ENCODE measurements around the gene SRSF9.

SRSF9 gene

DNA sequence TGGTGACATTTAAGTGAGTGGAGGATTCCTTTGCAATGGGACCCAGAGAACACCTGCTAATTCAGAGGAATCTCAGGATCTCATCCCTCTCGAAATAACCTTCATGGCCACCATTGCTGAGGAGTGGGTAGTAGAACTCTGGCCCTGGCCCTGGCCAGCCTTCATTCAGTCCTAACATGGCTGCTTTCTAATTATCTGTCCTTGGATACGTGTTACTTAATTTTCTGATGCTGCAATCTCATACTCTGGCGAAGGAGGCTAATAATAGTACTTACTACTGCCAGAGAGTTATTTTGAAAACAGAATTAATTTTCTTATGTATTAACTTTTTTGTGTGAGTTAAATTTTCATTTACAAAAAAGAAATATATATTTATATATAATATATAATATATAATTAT lies 43.8 kb downstream of the SRSF9 start:
- no peaks in the 10 kb centered on the region for H3K9me2 ChIP-seq (replicated peaks; ENCODE audit: control insufficient read depth, low read length)
- H4K20me1 ChIP-seq (ENCODE audit: control insufficient read depth, insufficient read depth, low read depth, low read length): no peaks in the 10 kb centered on the region
- no peaks in the 10 kb centered on the region for H3F3A ChIP-seq (ENCODE audit: control insufficient read depth, insufficient read depth)
- no peaks in the 10 kb centered on the region for H3K36me3 ChIP-seq (ENCODE audit: control insufficient read depth, low read length)
- 0 out of 2 replicates have a peak, but pooled peaks cover 6% of the 10 kb centered on the region for H3K27me3 ChIP-seq (ENCODE audit: control insufficient read depth, low read length)
- H3K4me2 ChIP-seq (ENCODE audit: low read length): no peak overlapping the region
- H3K4me3 ChIP-seq (ENCODE audit: low read length): no peak overlapping the region
- H3K4me1 ChIP-seq (ENCODE audit: control insufficient read depth, low read length): no peaks in the 10 kb centered on the region
- H3K27ac ChIP-seq (ENCODE audit: low read depth, low read length): no peak overlapping the region
- no peak for TF ChIP-seq EZH2phosphoT487 (IDR thresholded peaks at IDR 0.05; ENCODE audit: borderline replicate concordance, low read length)
- TF ChIP-seq, protein P1, sequence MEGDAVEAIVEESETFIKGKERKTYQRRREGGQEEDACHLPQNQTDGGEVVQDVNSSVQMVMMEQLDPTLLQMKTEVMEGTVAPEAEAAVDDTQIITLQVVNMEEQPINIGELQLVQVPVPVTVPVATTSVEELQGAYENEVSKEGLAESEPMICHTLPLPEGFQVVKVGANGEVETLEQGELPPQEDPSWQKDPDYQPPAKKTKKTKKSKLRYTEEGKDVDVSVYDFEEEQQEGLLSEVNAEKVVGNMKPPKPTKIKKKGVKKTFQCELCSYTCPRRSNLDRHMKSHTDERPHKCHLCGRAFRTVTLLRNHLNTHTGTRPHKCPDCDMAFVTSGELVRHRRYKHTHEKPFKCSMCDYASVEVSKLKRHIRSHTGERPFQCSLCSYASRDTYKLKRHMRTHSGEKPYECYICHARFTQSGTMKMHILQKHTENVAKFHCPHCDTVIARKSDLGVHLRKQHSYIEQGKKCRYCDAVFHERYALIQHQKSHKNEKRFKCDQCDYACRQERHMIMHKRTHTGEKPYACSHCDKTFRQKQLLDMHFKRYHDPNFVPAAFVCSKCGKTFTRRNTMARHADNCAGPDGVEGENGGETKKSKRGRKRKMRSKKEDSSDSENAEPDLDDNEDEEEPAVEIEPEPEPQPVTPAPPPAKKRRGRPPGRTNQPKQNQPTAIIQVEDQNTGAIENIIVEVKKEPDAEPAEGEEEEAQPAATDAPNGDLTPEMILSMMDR (IDR thresholded peaks at IDR 0.05; ENCODE audit: low read depth, low read length, poor library complexity, severe bottlenecking): no peak
- no peaks in the 10 kb centered on the region for H3K9me3 ChIP-seq (ENCODE audit: control insufficient read depth, insufficient read depth, low read length)
- H3K79me2 ChIP-seq (ENCODE audit: control insufficient read depth, low read length): no peaks in the 10 kb centered on the region

DNA sequence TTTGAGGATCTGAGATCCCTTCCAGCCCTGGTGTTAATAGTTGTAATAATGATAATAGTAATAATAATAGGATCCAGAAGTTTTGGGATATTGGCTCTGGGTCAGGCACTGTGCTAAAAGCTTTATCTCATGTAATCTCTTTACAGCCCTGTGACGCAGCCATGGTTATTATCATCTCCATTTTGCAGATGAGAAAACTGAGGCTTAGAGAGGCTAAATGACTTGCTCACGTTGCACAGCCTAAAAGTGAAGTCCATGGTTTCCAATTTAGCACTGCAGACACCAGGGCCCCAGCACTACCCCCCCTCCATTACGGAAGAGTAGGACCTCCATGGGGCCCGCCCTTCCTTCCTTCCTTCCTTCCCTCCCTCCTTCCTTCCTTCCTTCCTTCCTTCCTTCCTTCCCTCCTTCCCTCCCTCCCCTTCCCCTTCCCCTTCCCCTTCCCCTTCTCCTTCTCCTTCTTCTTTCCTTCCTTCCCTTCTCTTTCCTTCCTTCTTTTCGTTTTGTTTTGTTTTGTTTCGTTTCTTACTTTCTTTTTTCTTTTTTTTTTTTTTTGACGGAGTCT lies 46.6 kb downstream of the SRSF9 start:
- Histone ChIP-seq H3K9me3 (ENCODE audit: control insufficient read depth, insufficient read depth, low read length) (no peaks in the 10 kb centered on the region), H3K27ac (ENCODE audit: low read depth, low read length) (no peak overlapping the region), H3K9me2 (replicated peaks; ENCODE audit: control insufficient read depth, low read length) (no peaks in the 10 kb centered on the region), H3K79me2 (ENCODE audit: control insufficient read depth, low read length) (no peaks in the 10 kb centered on the region), H3K36me3 (ENCODE audit: control insufficient read depth, low read length) (no peaks in the 10 kb centered on the region), H3K4me3 (ENCODE audit: low read length) (no peak overlapping the region), H3K27me3 (ENCODE audit: control insufficient read depth, low read length) (0 out of 2 replicates have a peak, but pooled peaks cover 3% of the 10 kb centered on the region), H3K4me1 (ENCODE audit: control insufficient read depth, low read length) (no peaks in the 10 kb centered on the region), H4K20me1 (ENCODE audit: control insufficient read depth, insufficient read depth, low read depth, low read length) (no peaks in the 10 kb centered on the region), H3F3A (ENCODE audit: control insufficient read depth, insufficient read depth) (no peaks in the 10 kb centered on the region), H3K4me2 (ENCODE audit: low read length) (no peak overlapping the region)
- TF ChIP-seq, protein P1 (IDR thresholded peaks at IDR 0.05; ENCODE audit: low read depth, low read length, poor library complexity, severe bottlenecking): no peak
- TF ChIP-seq EZH2phosphoT487 (IDR thresholded peaks at IDR 0.05; ENCODE audit: borderline replicate concordance, low read length): no peak

DNA sequence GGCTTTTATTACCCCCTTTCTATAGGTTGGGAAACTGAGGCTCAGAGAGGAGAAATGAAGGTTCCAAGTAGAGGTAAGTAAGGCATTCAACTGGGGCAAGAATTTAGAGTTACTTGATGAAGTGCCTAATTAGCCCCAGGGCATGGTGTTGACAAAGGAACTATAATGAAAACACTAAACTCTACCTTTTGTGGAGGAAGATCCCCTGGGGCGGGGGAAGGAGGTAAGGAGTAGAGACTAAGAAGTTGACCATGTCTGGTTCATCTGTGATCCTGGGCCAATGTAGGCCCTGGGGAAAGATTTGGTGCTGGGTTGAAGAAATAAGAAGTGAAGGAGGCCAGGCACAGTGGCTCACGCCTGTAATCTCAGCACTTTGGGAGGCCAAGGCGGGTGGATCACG lies 47.8 kb downstream of the SRSF9 start:
- H3K9me3 ChIP-seq (ENCODE audit: control insufficient read depth, insufficient read depth, low read length): no peaks in the 10 kb centered on the region
- H3K4me3 ChIP-seq (ENCODE audit: low read length): no peak overlapping the region
- H3K27ac ChIP-seq (ENCODE audit: low read depth, low read length): no peak overlapping the region
- no peak for TF ChIP-seq EZH2phosphoT487 (IDR thresholded peaks at IDR 0.05; ENCODE audit: borderline replicate concordance, low read length)
- TF ChIP-seq, protein P1 (IDR thresholded peaks at IDR 0.05; ENCODE audit: low read depth, low read length, poor library complexity, severe bottlenecking): no peak
- no peaks in the 10 kb centered on the region for H4K20me1 ChIP-seq (ENCODE audit: control insufficient read depth, insufficient read depth, low read depth, low read length)
- no peaks in the 10 kb centered on the region for H3K36me3 ChIP-seq (ENCODE audit: control insufficient read depth, low read length)
- no peaks in the 10 kb centered on the region for H3F3A ChIP-seq (ENCODE audit: control insufficient read depth, insufficient read depth)
- H3K4me1 ChIP-seq (ENCODE audit: control insufficient read depth, low read length): no peaks in the 10 kb centered on the region
- no peaks in the 10 kb centered on the region for H3K79me2 ChIP-seq (ENCODE audit: control insufficient read depth, low read length)
- no peaks in the 10 kb centered on the region for H3K9me2 ChIP-seq (replicated peaks; ENCODE audit: control insufficient read depth, low read length)
- no peak overlapping the region for H3K4me2 ChIP-seq (ENCODE audit: low read length)
- no peaks in the 10 kb centered on the region for H3K27me3 ChIP-seq (ENCODE audit: control insufficient read depth, low read length)

Data from DOHH2 (cell line).